CD4-positive, CD25-positive, alpha-beta regulatory T cell (primary cell): ENCODE results near the gene LRRC28. TPM values are rescaled to one million over a fixed set of nuclear protein-coding genes. Genes with fewer than 3 reads are reported as not detected.

Experiments used
- ATAC-seq, 2 donors: fragments of 150-1000 bp; cut with Tn5 transposase; one replicate each; pipeline ENCODE4 v1.10.0; 2021; ENCODE audit warnings: low read depth in 2 of 2, moderate number of reproducible peaks in 2 of 2, moderate library complexity in 1 of 2
- DNase-seq, 3 donors: peaks; one replicate each; pipeline versions ENCODE4 v3.0.0 to v3.0.0-alpha.2; 2012 to 2022; ENCODE audit warnings: mixed read lengths in 1 of 3
- H3K27ac ChIP-seq: one replicate; pipeline ENCODE4 v1.7.0; 2013; ENCODE audit warnings: mild to moderate bottlenecking, low read length; ENCODE audit not compliant: insufficient read depth, poor library complexity, severe bottlenecking
- H3K27me3 ChIP-seq: one replicate; pipeline ENCODE4 v1.7.0; 2013; ENCODE audit warnings: low read length; ENCODE audit not compliant: control insufficient read depth, insufficient read depth
- H3K36me3 ChIP-seq: one replicate; pipeline ENCODE4 v1.7.0; 2013; ENCODE audit warnings: mild to moderate bottlenecking, low read length, moderate library complexity; ENCODE audit not compliant: control insufficient read depth, insufficient read depth
- H3K4me1 ChIP-seq: 2 replicates; pipeline ENCODE4 v1.7.0; 2013; ENCODE audit warnings: mild to moderate bottlenecking, low read length; ENCODE audit not compliant: insufficient read depth, control insufficient read depth, poor library complexity, severe bottlenecking
- H3K4me3 ChIP-seq: one replicate; pipeline ENCODE4 v1.7.0; 2013; ENCODE audit warnings: low read depth, mild to moderate bottlenecking, low read length, moderate library complexity
- H3K9me3 ChIP-seq, 2 experiments: 1 replicate in 1 of 2; 2 replicates in 1 of 2; pipeline ENCODE4 v1.7.0; 2013; ENCODE audit warnings: low read length in 2 of 2, mild to moderate bottlenecking in 1 of 2, moderate library complexity in 1 of 2; ENCODE audit not compliant: control insufficient read depth in 2 of 2
- H3K27ac Mint-ChIP-seq, 3 donors: one replicate each; pipeline ENCODE4 v1.8.0; 2020 to 2022; ENCODE audit warnings: mild to moderate bottlenecking in 3 of 3, mixed read lengths in 3 of 3, moderate library complexity in 2 of 3
- H3K27me3 Mint-ChIP-seq: one replicate; pipeline ENCODE4 v1.8.0; 2022; ENCODE audit warnings: mild to moderate bottlenecking, mixed read lengths
- H3K36me3 Mint-ChIP-seq: one replicate; pipeline ENCODE4 v1.8.0; 2020; ENCODE audit warnings: mixed read lengths
- H3K4me1 Mint-ChIP-seq, 4 donors: one replicate each; pipeline ENCODE4 v1.8.0; 2020 to 2022; ENCODE audit warnings: mixed read lengths in 4 of 4, mild to moderate bottlenecking in 1 of 4
- H3K4me3 Mint-ChIP-seq, 4 donors: one replicate each; pipeline ENCODE4 v1.8.0; 2020 to 2022; ENCODE audit warnings: mild to moderate bottlenecking in 4 of 4, mixed read lengths in 4 of 4, moderate library complexity in 3 of 4
- H3K9me3 Mint-ChIP-seq, 7 donors: one replicate each; pipeline ENCODE4 v1.8.0; 2020 to 2022; ENCODE audit warnings: mixed read lengths in 7 of 7, mild to moderate bottlenecking in 3 of 7, moderate library complexity in 2 of 7
- polyA plus RNA-seq, 4 donors: library from polyadenylated mRNA; unstranded; fragments of 300-500 nt; fragmentation: Illumina TruSeq; gene quantifications; one replicate each; pipeline ENCODE4 v1.2.3, GENCODE V29; 2021
- total RNA-seq: library from RNA; stranded (reverse); gene quantifications from one replicate; pipeline ENCODE4 v1.2.3, GENCODE V29; 2022

Gene LRRC28
- total and polyA plus RNA-seq, 5 donors from 2014 or later = 12.5 to 43.3 (median 29.3) TPM

GRCh38 chr15:99435877-99436541 lies 184.7 kb downstream of the LRRC28 start:
- peaks cover 0 to 37% (median 2%) of the 10 kb centered on the region in 4 donors for H3K4me1 Mint-ChIP-seq
- peaks cover 17% of the 10 kb centered on the region for H3K4me1 ChIP-seq

GRCh38 chr15:99436542-99437314 lies 185.4 kb downstream of the LRRC28 start:
- no peaks in the 10 kb centered on the region for H3K27me3 Mint-ChIP-seq
- ATAC-seq = no peak

More at GRCh38 chr15:99435877-99436541, 184.7 kb downstream of the LRRC28 start:
- Histone ChIP-seq H3K27me3 (no peaks in the 10 kb centered on the region), H3K36me3 (no peaks in the 10 kb centered on the region), H3K4me3 (no peak overlapping the region), H3K9me3 (no peaks in the 10 kb centered on the region), H3K27ac (no peak overlapping the region)
- DNase-seq (no peak), ATAC-seq (no peak)
- no peak overlapping the region for H3K4me3 Mint-ChIP-seq
- no peak overlapping the region for H3K27ac Mint-ChIP-seq
- no peaks in the 10 kb centered on the region for H3K36me3 Mint-ChIP-seq
- no peaks in the 10 kb centered on the region for H3K27me3 Mint-ChIP-seq
- no peaks in the 10 kb centered on the region for H3K9me3 Mint-ChIP-seq

GRCh38 chr15:99437315-99438223 lies 186.3 kb downstream of the LRRC28 start:
- Mint-ChIP-seq H3K27ac (peak overlapping the region in 1 of 3 donors; percentile 62), H3K4me1 (peaks cover 0 to 43% (median 11%) of the 10 kb centered on the region in 4 donors), H3K36me3 (no peaks in the 10 kb centered on the region), H3K9me3 (no peaks in the 10 kb centered on the region), H3K27me3 (no peaks in the 10 kb centered on the region), H3K4me3 (no peak overlapping the region)
- no peaks in the 10 kb centered on the region for H3K36me3 ChIP-seq
- H3K27ac ChIP-seq = no peak overlapping the region
- no peak for ATAC-seq
- no peak for DNase-seq
- H3K4me3 ChIP-seq = no peak overlapping the region
- no peaks in the 10 kb centered on the region for H3K9me3 ChIP-seq
- no peaks in the 10 kb centered on the region for H3K27me3 ChIP-seq
- H3K4me1 ChIP-seq = peaks cover 15% of the 10 kb centered on the region

More at GRCh38 chr15:99436542-99437314, 185.4 kb downstream of the LRRC28 start:
- H3K27me3 ChIP-seq = no peaks in the 10 kb centered on the region
- Mint-ChIP-seq H3K27ac (no peak overlapping the region), H3K4me1 (peaks cover 0 to 41% (median 5%) of the 10 kb centered on the region in 4 donors), H3K9me3 (no peaks in the 10 kb centered on the region), H3K36me3 (no peaks in the 10 kb centered on the region), H3K4me3 (no peak overlapping the region)
- no peak for DNase-seq
- no peaks in the 10 kb centered on the region for H3K9me3 ChIP-seq
- no peak overlapping the region for H3K27ac ChIP-seq
- H3K36me3 ChIP-seq = no peaks in the 10 kb centered on the region
- H3K4me3 ChIP-seq = no peak overlapping the region
- H3K4me1 ChIP-seq = peaks cover 17% of the 10 kb centered on the region

GRCh38 chr15:99438224-99438585 lies 186.9 kb downstream of the LRRC28 start:
- peak overlapping the region in 1 of 3 donors; percentile 62 for H3K27ac Mint-ChIP-seq
- Histone ChIP-seq H3K4me1 (peaks cover 8% of the 10 kb centered on the region), H3K27ac (no peak overlapping the region), H3K27me3 (no peaks in the 10 kb centered on the region), H3K4me3 (no peak overlapping the region), H3K36me3 (no peaks in the 10 kb centered on the region), H3K9me3 (no peaks in the 10 kb centered on the region)
- H3K4me3 Mint-ChIP-seq = no peak overlapping the region
- H3K36me3 Mint-ChIP-seq = no peaks in the 10 kb centered on the region
- ATAC-seq (no peak), DNase-seq (no peak)
- H3K4me1 Mint-ChIP-seq = peaks cover 0 to 45% (median 12%) of the 10 kb centered on the region in 4 donors
- H3K27me3 Mint-ChIP-seq = no peaks in the 10 kb centered on the region
- H3K9me3 Mint-ChIP-seq = no peaks in the 10 kb centered on the region

- peaks cover 0 to 2% (median 0%) of the 10 kb centered on the region in 7 donors for H3K9me3 Mint-ChIP-seq
- no peak for ATAC-seq
Measured at GRCh38 chr15:99438691-99439523, 187.6 kb downstream of the LRRC28 start.

GRCh38 chr15:99439524-99439835 lies 188.2 kb downstream of the LRRC28 start:
- H3K4me1 Mint-ChIP-seq = peaks cover 4 to 45% (median 16%) of the 10 kb centered on the region in 4 donors
- no peak overlapping the region for H3K27ac Mint-ChIP-seq
- DNase-seq = no peak
- H3K27me3 Mint-ChIP-seq = no peaks in the 10 kb centered on the region
- Histone ChIP-seq H3K4me1 (peaks cover 11% of the 10 kb centered on the region), H3K9me3 (no peaks in the 10 kb centered on the region), H3K27ac (no peak overlapping the region), H3K4me3 (no peak overlapping the region), H3K36me3 (no peaks in the 10 kb centered on the region), H3K27me3 (no peaks in the 10 kb centered on the region)
- no peak overlapping the region for H3K4me3 Mint-ChIP-seq
- no peaks in the 10 kb centered on the region for H3K36me3 Mint-ChIP-seq
- H3K9me3 Mint-ChIP-seq = peaks cover 0 to 2% (median 0%) of the 10 kb centered on the region in 7 donors
- no peak for ATAC-seq

More at GRCh38 chr15:99438691-99439523, 187.6 kb downstream of the LRRC28 start:
- Mint-ChIP-seq H3K27me3 (no peaks in the 10 kb centered on the region), H3K36me3 (no peaks in the 10 kb centered on the region), H3K27ac (peak overlapping the region in 1 of 3 donors; percentile 39), H3K4me1 (peaks cover 2 to 44% (median 15%) of the 10 kb centered on the region in 4 donors), H3K4me3 (peak overlapping the region in 1 of 4 donors; percentile 56)
- H3K4me1 ChIP-seq = peaks cover 7% of the 10 kb centered on the region
- H3K9me3 ChIP-seq = no peaks in the 10 kb centered on the region
- H3K27me3 ChIP-seq = no peaks in the 10 kb centered on the region
- DNase-seq = no peak
- no peak overlapping the region for H3K27ac ChIP-seq
- H3K4me3 ChIP-seq = no peak overlapping the region
- H3K36me3 ChIP-seq = no peaks in the 10 kb centered on the region

- peak overlapping the region in 1 of 3 donors; percentile 60 for H3K27ac Mint-ChIP-seq
- H3K27me3 ChIP-seq = no peaks in the 10 kb centered on the region
- no peak for DNase-seq
- no peaks in the 10 kb centered on the region for H3K27me3 Mint-ChIP-seq
- H3K27ac ChIP-seq = no peak overlapping the region
- H3K9me3 ChIP-seq = no peaks in the 10 kb centered on the region
- ATAC-seq = no peak
- peaks cover 12% of the 10 kb centered on the region for H3K4me1 ChIP-seq
- peaks cover 0 to 2% (median 0%) of the 10 kb centered on the region in 7 donors for H3K9me3 Mint-ChIP-seq
- H3K4me1 Mint-ChIP-seq = peaks cover 4 to 46% (median 17%) of the 10 kb centered on the region in 4 donors
- H3K4me3 Mint-ChIP-seq = no peak overlapping the region
- no peaks in the 10 kb centered on the region for H3K36me3 Mint-ChIP-seq
- H3K4me3 ChIP-seq = no peak overlapping the region
- no peaks in the 10 kb centered on the region for H3K36me3 ChIP-seq
Measured at GRCh38 chr15:99440029-99440428, 188.7 kb downstream of the LRRC28 start.
